Right ventricle myocardium superior (tissue), 1 donor: ENCODE data around the gene ELOVL5. TPM values are rescaled to one million over a fixed set of nuclear protein-coding genes. Genes with fewer than 3 reads are reported as not detected.
"Not testable (repeated sequence)": the region's sequence is repeated elsewhere in the genome, so short reads cannot be mapped to it uniquely, and the experiment has no call there.

ENCODE experiments used
- ATAC-seq: fragments of 200-7000 bp; cut with Tn5 transposase; one replicate; pipeline ENCODE4 v1.9.1; 2020; ENCODE audit warnings: mild to moderate bottlenecking; ENCODE audit not compliant: poor library complexity
- DNase-seq: peaks from one replicate; pipeline ENCODE4 v3.0.0-alpha.2; 2020
- intact Hi-C: fragments of 100-400 bp; cut with DNase I; formaldehyde crosslinking; loops from one replicate; pipeline ENCODE4 v1.11.2; 2022
- total RNA-seq: library from RNA; stranded (reverse); fragmentation: NEBNext Ultra II Directional; extraction: Animal tissue kit (Norgen Biotek cat#: 25700); gene quantifications from one replicate; pipeline ENCODE4 v1.2.1, GENCODE V29; 2021
- donor health status: DM: no; HTN: yes; CAD: no; lungs with severe emphysema.

ELOVL5 gene
- total RNA-seq, 1 donor from 2014 or later: 20.8 TPM

DNA sequence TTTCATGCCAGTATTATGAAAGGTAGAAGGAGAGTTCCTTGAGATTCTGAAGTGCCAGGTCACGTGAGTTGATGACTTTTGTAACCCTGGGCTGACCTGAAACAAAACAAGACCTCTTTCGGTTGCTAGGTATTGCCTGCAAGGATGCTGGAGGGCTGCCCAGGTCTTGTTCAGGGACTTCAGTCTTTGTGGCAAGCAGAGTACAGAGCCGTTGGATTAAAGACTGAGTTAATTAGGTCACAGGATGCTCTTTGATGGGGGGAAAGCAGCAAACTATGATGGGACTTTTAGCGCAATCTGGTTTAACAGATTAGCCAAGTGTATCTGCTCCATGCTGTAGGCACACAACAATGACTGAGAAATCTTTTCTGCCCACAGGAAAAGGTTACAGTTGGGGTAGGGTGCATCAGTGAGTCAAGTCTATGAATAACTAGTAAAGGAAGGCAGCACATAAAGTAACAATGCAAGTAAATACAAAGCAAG is 12.8 kb upstream of the ELOVL5 start:
- no peak for ATAC-seq
- intact Hi-C loops: no loop called here
- peak; percentile 62 for DNase-seq

DNA sequence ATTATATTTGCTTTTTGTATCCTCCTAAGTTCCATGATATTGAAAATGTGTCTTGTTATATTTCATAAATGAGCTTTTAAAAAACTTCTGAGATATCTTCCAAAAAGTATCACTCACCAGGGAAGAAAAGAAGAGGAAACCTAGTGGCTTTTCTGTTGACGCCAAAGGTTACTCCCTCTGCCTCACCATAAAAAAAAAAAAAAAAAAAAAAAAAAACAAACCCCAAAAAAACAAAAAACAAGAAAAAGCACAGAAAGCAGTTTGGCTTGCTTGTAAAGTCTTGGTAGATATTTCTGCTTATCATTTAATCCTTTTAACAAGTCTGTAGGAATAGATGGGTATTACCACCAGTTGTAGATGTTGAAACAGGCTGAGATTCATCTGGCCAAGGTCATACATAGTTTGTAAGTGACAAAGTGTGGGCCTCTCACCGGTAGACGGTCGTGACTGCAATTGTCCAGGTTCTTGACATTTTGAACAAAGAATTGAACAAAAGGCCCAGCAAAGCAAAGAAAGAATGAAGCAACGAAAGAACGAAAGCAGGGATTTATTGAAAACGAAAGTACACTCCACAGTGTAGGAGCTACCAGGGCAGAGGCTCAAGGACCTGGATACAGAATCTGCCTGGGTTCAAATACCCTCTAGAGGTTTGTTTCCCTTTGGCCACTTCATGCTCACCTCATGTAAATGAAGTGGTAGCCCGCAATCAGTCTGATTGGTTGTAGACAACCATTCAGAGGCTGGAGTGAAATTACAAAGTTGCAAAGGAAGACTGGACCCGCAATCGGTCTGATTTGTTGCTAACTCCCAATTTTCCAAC is 11.6 kb upstream of the ELOVL5 start:
- ATAC-seq (no peak), DNase-seq (no peak)
- intact Hi-C loops: no loop called here

DNA sequence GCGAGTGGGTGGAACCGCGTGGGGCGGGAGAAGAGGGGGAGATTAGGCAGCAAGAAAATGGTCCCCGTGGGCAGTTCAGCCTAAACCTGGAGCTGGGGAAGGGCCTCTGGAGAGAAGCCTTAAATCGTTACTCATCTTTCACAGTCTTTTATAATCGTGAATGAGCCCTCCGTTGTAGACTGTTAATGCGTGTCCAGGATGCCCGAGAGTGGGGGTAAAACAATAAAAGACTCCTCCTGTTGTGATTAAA is 11.0 kb upstream of the ELOVL5 start:
- DNase-seq (no peak), ATAC-seq (no peak)
- intact Hi-C loops: no loop called here

DNA sequence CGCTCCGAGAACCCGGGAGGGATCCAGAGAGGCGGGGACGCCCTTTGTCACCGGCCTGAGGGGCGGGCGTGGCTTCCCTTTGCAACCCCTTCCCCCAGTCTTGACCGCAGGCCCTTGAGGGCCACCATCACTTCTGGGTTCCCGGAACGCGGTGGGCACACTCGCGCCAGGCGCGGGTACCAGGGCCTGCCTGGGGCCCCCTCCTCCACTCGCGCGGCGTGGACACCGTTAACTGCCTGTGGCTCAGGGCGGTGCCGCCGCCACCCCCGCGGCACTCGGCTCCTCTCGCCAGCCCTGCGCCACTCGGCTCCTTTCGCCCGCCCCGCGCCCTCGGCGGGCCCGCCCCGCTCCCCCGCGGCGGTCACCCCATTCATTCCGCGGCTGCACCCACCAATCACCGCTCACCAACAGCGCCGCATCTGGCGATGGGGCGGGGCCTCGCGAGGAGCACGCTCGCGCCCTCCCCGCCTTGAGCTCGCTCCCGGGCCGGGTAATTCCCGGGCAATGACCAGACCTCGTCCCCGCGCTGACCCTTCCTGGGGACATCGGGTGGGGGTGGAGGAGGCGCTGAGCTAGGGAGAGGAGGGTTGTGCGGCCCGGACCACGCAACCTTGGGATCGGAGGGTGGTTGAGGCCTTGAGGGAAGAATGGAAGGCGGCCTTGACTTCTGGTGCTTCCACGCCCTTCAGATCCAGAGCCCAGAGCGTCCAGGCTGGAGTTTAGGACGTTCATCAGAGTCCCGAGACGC is 10.5 kb upstream of the ELOVL5 start:
- intact Hi-C loops: no loop called here
- DNase-seq (peak; percentile 97), ATAC-seq (peak; percentile 97)

DNA sequence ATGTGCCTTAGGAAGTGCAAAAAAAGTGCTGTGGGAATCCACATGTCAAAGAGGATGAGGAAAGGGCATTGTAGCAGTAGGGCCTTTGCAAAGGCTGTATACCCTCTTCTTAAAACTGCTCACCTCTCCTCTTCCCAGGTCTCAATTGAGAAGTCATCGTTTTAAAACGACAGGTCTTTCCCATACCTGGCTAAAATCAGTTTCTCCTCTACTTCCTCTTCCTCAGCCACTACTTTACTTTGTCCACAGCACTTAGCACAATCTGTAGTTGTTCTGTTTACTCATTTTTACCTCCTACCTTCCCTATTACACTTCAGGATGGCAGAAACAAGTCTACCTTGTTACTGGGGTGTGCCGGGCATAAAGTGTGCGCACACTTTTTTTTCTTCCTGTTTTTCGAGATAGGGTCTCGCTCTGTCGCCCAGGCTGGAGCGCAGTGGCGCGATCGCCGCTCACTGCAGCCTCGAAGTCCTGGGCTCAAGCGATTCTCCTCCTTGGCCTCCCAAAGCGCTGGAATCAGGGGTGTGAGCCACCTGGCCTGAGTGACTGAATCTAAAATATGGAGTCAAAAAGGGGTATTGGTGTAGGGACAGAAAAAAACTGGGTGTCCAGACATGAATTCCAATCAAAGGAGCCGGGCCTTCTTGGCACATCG is 9.8 kb upstream of the ELOVL5 start:
- DNase-seq: no peak

DNA sequence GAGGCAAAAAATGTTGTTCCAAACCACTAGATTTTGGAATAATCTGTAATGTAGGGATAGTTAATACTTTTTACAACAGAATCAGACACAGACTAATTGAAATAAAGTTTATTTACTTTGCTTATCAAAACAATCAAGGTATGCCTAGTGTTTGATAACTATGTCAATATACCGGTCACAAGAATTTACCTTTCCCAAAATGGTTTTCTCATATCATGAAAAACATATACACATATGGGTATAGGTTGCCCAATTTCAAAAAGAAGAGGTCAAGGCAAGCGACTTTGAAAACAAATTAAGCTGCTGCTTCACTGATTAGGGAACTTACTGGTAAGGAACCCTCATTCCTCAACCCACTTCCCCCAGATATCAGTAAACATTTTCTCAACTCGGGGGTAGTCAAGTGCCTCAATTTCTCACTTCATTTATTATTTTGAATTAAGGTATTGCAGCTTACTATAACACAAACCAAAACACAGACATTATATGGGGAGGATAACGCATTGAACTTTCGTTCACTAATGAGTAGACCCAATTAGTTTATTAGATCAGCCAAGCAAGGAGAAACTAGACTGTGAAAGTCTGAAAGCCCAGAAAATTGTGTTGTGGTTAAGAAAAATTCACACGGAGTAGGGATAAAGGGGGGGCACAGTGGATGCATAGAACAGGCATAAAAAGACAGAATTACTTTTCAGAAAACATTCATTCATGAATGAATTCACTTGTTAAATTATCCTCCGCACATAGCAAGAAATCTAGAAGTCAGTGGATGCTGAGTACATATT is 9.0 kb upstream of the ELOVL5 start:
- intact Hi-C loops: no loop called here
- ATAC-seq: no peak
- no peak for DNase-seq

More for the DNA sequence above, 9.8 kb upstream of the ELOVL5 start:
- intact Hi-C loops: no loop called here
- peak; percentile 4 for ATAC-seq

DNA sequence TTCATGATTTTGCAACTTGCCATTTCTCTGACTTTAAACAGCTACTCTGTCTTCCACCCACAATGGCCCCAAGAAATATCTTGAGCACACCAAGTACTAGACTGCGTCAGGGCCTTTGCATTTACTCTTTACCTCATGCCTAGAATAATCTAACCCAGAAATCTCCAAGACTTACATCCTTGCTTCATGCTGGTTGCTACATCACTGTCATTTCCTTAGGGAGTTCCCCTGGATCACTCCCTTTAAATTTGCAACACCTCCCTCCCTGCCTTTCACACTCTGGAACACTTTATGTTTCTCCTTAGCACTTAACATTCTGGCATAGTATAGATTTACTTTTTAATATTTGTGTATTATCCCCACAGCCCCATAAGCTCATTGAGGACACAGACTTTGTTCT is 4.9 kb upstream of the ELOVL5 start:
- no peak for DNase-seq
- intact Hi-C loops: no loop called here
- no peak for ATAC-seq

DNA sequence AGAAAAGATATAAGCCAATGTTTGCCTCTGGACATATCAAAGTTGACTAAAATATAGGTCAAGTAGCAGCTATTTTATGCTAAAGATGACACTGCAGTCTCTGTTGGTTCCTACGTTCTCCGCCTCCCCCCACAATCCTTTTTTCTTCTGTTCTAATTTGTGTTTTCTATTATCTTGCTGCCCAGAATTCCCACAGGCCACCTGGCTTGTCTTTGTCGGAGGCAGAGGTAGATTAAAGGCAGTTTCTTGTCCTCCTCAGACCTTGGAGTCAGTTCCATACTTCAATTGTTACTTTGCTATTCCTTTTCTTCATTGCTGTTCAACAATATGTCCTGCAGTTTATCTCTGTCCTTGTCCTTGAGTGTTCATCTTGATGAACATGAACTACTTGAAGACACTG is 3.6 kb upstream of the ELOVL5 start:
- DNase-seq: no peak
- no peak for ATAC-seq
- intact Hi-C loops: no loop called here

DNA sequence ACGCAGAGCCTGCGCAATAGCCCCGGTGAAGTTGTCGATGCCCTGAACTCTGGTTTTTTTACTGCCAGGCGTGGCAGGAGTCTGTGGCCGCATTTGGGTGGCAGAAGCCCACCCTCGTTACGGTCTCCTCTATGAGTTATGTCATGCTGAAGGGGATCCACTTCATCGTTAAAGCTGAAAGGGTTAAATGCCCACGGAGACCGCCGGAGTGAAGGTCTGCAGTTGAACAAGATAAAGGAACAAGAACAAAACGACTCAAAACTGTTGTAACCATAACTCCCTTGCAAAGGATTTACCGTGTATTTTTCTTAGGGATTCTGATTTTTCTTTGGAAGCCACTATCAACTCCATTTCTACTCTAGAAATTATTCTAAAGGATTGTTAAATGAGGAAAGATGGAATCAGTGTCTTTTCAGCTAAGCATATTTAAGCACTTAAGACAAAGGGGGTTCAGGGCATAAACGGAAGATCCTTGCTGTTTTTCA is 501 bp upstream of the ELOVL5 start:
- ATAC-seq (no peak), DNase-seq (no peak)
- intact Hi-C loops: loop anchor here (10.0 kb wide), 1 partner anchor 54 kb away; no protein-coding TSS in a partner anchor

DNA sequence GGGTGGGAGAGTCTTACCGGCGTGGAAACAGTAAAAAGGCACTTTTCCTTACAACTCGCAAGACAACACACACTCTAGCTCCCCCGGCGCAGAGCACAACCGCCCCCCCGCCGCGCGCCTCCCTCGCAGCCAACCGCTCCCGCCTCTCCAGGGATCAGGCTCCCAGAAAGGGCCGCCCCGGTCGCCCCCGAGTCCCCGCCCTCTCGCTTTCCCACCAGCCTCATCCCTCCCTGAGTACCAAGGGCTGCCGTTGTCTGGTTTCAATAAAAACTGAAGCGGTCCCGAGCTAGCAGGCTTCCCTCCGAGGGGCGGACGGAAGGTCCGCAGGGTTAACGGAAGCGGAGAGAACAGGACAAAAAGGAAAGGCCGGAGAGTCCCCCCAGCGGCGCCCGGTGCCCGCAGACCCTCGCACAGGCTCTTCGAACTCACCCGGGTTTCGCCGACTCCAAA is 804 bp downstream of the ELOVL5 start:
- ATAC-seq (peak; percentile 83), DNase-seq (peak; percentile 81)
- intact Hi-C loops: loop anchor here (10.0 kb wide), 1 partner anchor 53 kb away; no protein-coding TSS in a partner anchor

DNA sequence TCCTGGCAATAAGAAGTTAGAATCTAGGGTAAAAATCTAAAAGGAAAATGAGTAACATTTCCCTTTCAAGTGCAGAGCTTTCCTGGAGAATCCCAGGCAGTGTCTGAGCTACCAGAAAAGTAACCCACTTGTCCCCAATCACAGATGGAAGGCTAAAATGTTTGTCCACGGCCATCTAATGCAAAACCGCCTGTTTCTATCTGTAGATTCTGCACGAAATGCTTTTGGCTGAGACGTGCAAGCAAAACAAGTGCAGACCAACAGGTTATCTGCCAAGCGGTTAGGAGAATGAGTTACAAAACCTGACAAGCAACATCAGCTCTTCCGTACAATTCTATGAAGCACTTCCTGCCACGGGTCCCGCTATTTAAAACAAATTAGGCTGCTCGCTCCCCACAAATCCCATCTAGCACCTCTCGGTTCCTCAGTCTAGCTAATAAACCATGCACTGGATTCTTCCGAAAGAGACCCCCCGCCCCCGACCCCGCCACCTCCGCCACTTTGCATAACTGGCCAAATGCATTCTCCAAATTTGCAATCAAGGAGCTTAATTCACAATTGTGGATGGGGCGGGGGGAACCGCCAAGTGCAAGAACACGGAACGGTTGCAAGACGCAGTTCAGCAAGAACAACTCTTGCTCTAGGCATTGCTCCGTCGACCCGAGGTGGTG is 1.4 kb downstream of the ELOVL5 start:
- no peak for DNase-seq
- intact Hi-C loops: loop anchor here (10.0 kb wide), 1 partner anchor 53 kb away; no protein-coding TSS in a partner anchor
- no peak for ATAC-seq

DNA sequence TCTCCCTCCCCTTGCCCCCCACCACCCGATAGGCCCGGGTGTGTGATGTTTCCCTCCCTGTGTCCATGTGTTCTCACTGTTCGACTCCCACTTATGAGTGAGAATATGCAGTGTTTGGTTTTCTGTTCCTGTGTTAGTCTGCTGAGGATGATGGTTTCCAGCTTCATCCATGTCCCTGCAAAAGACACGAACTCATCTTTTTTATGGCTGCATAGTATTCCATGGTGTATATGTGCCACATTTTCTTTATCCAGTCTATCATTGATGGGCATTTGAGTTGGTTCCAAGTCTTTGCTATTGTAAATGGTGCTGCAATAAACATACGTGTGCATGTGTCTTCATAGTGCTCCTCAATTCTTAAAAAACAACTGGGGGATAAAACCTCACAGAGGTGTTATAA is 2.7 kb downstream of the ELOVL5 start:
- ATAC-seq, DNase-seq: not testable (repeated sequence)
- intact Hi-C loops: loop anchor here (10.0 kb wide), 1 partner anchor 51 kb away; no protein-coding TSS in a partner anchor

DNA sequence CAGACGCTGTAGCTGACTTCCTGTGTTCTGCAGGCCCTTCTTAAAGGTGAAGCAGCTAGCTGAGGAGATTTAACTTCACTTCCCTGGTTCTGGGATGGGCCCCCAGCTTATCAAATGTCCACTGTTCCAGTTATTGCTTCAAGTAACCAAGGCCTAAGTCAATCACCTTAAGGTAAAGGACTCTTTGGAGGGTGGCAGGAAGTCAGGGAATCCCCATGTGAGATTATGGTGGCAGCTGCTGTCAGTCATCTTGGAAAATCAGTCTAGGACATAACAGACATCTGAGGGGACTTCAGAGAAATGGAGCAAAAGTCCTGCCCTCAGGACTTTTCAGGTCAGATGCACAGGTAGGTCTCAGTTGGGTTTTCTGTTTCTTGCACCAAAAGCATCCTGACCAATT is 3.8 kb downstream of the ELOVL5 start:
- ATAC-seq (no peak), DNase-seq (no peak)
- intact Hi-C loops: loop anchor here (10.0 kb wide), 1 partner anchor 50 kb away; no protein-coding TSS in a partner anchor

DNA sequence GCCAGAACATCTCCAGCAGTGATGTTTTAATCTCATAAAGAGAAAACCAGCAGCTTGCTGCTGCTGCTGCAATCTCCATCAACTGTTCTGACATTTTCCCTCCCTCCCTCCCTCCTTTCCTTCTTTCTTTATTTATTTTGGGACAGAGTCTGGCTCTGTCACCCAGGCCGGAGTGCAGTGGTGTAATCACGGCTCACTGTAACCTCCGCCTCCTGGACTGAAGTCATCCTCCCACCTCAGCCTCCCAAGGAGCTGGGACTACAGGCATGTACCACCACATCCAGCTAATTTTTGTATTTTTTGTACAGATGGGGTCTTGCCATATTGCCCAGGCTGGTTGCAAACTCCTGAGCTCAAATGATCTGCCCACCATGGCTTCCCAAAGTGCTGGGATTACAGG is 5.7 kb downstream of the ELOVL5 start:
- intact Hi-C loops: loop anchor here (10.0 kb wide), 1 partner anchor 48 kb away; no protein-coding TSS in a partner anchor
- DNase-seq (no peak), ATAC-seq (no peak)

DNA sequence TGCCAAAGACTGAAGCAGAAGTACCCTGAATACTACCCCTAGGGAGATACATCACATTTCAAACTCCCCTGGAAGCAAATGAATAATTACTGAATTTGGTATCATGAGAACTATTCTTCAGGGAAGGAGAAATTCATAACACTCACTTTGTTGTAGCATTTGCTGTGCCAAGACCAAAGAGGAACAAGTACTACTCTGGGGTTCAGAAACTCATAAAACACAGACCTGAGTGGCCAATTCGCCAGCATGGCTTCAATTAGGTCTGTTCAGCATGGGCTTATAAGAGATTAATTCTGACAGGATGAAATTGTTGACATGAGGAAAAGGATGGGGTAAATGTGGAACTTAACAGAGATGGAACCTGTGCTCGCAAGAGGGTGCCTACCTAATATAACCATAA is 6.5 kb downstream of the ELOVL5 start:
- no peak for DNase-seq
- intact Hi-C loops: loop anchor here (10.0 kb wide), 1 partner anchor 47 kb away; no protein-coding TSS in a partner anchor
- no peak for ATAC-seq

DNA sequence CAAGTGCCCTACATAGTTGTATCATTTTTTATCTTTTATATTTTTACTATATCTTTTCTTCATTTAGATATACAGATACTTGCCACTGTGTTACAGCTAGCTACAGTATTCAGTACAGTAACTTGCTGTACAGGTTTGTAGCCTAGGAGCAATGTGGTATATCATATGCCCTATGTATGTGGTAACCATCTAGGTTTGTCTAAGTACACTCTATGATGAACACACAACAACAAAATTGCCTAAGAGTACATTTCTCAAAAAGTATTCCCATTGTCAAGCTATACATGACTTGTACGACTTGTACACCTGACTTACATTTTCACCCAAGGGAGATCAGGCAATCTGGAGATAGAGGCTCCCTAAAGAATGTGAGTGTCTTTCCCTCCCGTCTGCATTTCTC is 8.2 kb downstream of the ELOVL5 start:
- DNase-seq: no peak
- ATAC-seq: no peak
- intact Hi-C loops: loop anchor here (10.0 kb wide), 1 partner anchor 46 kb away; no protein-coding TSS in a partner anchor

DNA sequence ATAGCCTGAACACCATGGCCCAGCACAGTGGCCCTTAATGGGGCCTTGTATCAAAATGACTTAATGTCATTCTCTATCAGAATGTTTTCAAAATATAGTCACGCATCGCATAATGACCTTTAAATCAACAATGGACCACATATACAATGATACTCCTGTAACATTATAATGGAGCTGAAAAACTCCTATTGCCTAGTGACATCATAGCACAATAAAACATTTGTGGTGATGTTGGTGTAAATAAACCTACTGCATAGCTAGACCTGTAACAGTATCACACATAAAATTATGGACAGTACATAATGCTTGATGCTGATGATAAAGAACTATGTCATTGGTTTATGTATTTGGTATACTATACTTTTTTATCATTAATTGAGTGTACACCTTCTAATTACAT is 9.3 kb downstream of the ELOVL5 start:
- DNase-seq: no peak
- ATAC-seq: no peak
- intact Hi-C loops: no loop called here

DNA sequence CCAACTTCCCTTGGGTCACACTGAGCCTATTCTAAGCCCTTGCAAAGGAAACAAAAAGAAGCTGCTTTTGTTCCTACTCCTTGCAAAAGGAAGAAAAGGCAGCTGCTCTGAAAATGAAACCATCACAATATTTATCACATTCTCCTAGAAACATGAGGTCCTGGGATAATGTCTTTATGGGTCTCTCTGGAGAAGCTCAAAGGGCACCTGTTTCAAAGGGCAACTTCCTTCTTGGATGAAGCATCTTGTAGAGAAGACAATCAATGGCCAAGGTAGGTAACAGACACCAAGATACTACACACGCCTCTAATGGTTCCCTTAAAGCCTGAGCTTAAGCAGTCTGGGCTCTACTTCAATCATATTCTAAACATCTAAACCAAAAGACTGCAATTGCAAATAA is 10.4 kb downstream of the ELOVL5 start:
- DNase-seq: no peak
- no peak for ATAC-seq
- intact Hi-C loops: no loop called here
